ENCODE data around the gene CTXN1.

DNA sequence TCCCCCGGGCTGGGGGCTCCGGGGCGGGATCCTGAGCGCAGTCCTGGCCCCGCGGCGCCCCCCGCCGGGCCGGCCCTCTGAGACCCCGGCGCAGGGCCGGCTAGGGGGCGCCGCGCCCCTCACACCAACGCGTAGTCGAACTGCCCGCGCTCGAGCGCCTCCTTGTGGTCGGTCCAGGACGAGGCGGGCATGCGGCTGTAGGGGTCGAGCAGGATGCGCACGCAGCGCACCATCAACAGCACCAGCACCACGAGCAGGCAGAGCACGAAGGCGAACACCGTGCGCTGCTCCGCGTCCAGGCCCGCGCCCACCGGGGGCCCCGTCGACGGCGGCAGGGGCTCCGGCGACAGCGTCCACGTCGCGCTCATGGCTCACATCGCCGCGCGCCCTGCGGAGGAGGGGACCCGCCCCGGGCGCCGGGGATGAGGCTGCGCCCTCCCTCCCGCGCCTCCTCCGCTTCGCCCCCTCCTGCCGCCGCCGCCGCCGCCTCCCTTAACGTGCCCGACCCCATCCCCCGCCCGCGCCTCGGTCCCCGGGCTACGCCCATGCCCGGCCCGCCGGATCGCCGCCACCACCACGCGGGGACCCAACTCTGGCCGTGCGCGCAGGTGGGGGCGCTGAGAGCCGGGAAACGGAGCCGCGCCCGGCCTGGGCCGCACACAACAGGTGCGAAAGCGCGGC lies 624 bp downstream of the CTXN1 start:
- TF ChIP-seq, protein P1, sequence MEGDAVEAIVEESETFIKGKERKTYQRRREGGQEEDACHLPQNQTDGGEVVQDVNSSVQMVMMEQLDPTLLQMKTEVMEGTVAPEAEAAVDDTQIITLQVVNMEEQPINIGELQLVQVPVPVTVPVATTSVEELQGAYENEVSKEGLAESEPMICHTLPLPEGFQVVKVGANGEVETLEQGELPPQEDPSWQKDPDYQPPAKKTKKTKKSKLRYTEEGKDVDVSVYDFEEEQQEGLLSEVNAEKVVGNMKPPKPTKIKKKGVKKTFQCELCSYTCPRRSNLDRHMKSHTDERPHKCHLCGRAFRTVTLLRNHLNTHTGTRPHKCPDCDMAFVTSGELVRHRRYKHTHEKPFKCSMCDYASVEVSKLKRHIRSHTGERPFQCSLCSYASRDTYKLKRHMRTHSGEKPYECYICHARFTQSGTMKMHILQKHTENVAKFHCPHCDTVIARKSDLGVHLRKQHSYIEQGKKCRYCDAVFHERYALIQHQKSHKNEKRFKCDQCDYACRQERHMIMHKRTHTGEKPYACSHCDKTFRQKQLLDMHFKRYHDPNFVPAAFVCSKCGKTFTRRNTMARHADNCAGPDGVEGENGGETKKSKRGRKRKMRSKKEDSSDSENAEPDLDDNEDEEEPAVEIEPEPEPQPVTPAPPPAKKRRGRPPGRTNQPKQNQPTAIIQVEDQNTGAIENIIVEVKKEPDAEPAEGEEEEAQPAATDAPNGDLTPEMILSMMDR (IDR thresholded peaks at IDR 0.05): peak; percentile 83
- peak; percentile 54 for TF ChIP-seq RAD21 (IDR thresholded peaks at IDR 0.05; ENCODE audit: low read length)
- TF ChIP-seq TCF12 (IDR thresholded peaks at IDR 0.05): no peak
- no peak for TF ChIP-seq GATA2 (CRISPR knock-in tag; IDR thresholded peaks at IDR 0.05)
- no peak for TF ChIP-seq FOXM1 (IDR thresholded peaks at IDR 0.05; ENCODE audit: low read depth)

All from SK-N-SH (cell line).